Measurements from ENCODE around the gene CTRB2.
"Not testable (repeated sequence)": the region's sequence is repeated elsewhere in the genome, so short reads cannot be mapped to it uniquely, and the experiment has no call there.

The CTRB2 gene

GRCh38 chr16:75225678-75226515 is 18.9 kb upstream of the CTRB2 start:
- no peak for DNase-seq

GRCh38 chr16:75225092-75225491 is 18.1 kb upstream of the CTRB2 start:
- DNase-seq = no peak

- no peak for DNase-seq
Measured at GRCh38 chr16:75224306-75225082, 17.5 kb upstream of the CTRB2 start.

- not testable (repeated sequence) for DNase-seq
Measured at GRCh38 chr16:75223129-75223528, 16.2 kb upstream of the CTRB2 start.

- no peak for DNase-seq
Measured at GRCh38 chr16:75222271-75222783, 15.4 kb upstream of the CTRB2 start.

- no peak for DNase-seq
Measured at GRCh38 chr16:75219838-75220237, 12.9 kb upstream of the CTRB2 start.

GRCh38 chr16:75219088-75219487 is 12.1 kb upstream of the CTRB2 start:
- DNase-seq = no peak

- DNase-seq = no peak
Measured at GRCh38 chr16:75218256-75219076, 11.5 kb upstream of the CTRB2 start, which contains the start of gene CTRB1. TSS of gene CTRB1 (plus strand) at chr16:75218988. CDS start at chr16:75219008, 20 bp downstream.

- no peak for DNase-seq
Measured at GRCh38 chr16:75217389-75217851, 10.5 kb upstream of the CTRB2 start.

- DNase-seq = no peak
Measured at GRCh38 chr16:75216576-75216975, 9.6 kb upstream of the CTRB2 start.

GRCh38 chr16:75216127-75216526 is 9.2 kb upstream of the CTRB2 start:
- no peak for DNase-seq

GRCh38 chr16:75211286-75211685 is 4.3 kb upstream of the CTRB2 start:
- not testable (repeated sequence) for DNase-seq

- no peak for DNase-seq
Measured at GRCh38 chr16:75209944-75210343, 3.0 kb upstream of the CTRB2 start.

GRCh38 chr16:75209514-75209913 is 2.6 kb upstream of the CTRB2 start:
- DNase-seq = not testable (repeated sequence)

GRCh38 chr16:75208861-75209505 is 2.0 kb upstream of the CTRB2 start:
- DNase-seq = no peak

- no peak for DNase-seq
Measured at GRCh38 chr16:75208242-75208825, 1.4 kb upstream of the CTRB2 start.

GRCh38 chr16:75207831-75208230 is 870 bp upstream of the CTRB2 start:
- no peak for DNase-seq

- not testable (repeated sequence) for DNase-seq
Measured at GRCh38 chr16:75205961-75206748, 806 bp downstream of the CTRB2 start.

GRCh38 chr16:75205438-75205837 is 1.5 kb downstream of the CTRB2 start:
- DNase-seq = not testable (repeated sequence)

GRCh38 chr16:75204905-75205304 is 2.1 kb downstream of the CTRB2 start:
- DNase-seq = not testable (repeated sequence)

GRCh38 chr16:75204410-75204758 is 2.6 kb downstream of the CTRB2 start:
- no peak for DNase-seq

Data from activated CD4-positive, alpha-beta T cell treated with anti-CD3 and anti-CD28 coated beads, Interleukin-2, amount 50 U/mL, for 1 hour (primary cell).